Chondrocyte (in vitro differentiated cells): ENCODE data around the gene FBXL14. TPM values are rescaled to one million over a fixed set of nuclear protein-coding genes. Genes with fewer than 3 reads are reported as not detected.
A peak's percentile ranks its signal among the peaks of the same experiment; 100 is the strongest.

Source experiments
- DNase-seq: peaks from one replicate; pipeline ENCODE4 v3.0.0; 2021; ENCODE audit warnings: mixed read lengths, low spot score
- H3K27ac Mint-ChIP-seq: one replicate; pipeline ENCODE4 v1.8.0; 2021; ENCODE audit warnings: mild to moderate bottlenecking, moderate library complexity, mixed read lengths; ENCODE audit not compliant: unreplicated experiment
- H3K27me3 Mint-ChIP-seq: 2 replicates; pipeline ENCODE4 v1.8.0; 2021; ENCODE audit warnings: low read depth, mixed read lengths
- H3K36me3 Mint-ChIP-seq: 2 replicates; pipeline ENCODE4 v1.8.0; 2021; ENCODE audit warnings: low read depth, mixed read lengths
- H3K4me1 Mint-ChIP-seq: 2 replicates; pipeline ENCODE4 v1.8.0; 2021; ENCODE audit warnings: low read depth, mild to moderate bottlenecking, mixed read lengths
- H3K4me3 Mint-ChIP-seq: one replicate; pipeline ENCODE4 v1.8.0; 2021; ENCODE audit warnings: mild to moderate bottlenecking, moderate library complexity, mixed read lengths; ENCODE audit not compliant: unreplicated experiment
- H3K9me3 Mint-ChIP-seq: 2 replicates; pipeline ENCODE4 v1.8.0; 2021; ENCODE audit warnings: low read depth, mixed read lengths
- CTCF ChIP-seq: fragments of 200-600 bp; sonication (generic); IDR thresholded peaks from 2 replicates; pipeline ENCODE4 v1.5.0; 2021; ENCODE audit warnings: antibody characterized with exemption, mild to moderate bottlenecking, moderate library complexity
- total RNA-seq: library from RNA; stranded (reverse); gene quantifications from 3 replicates; pipeline ENCODE4 v1.2.1, GENCODE V29; 2021

Gene FBXL14
- total RNA-seq, 1 donor from 2014 or later = 6.3 TPM

- H3K4me1 Mint-ChIP-seq = peaks cover 6% of the 10 kb centered on the region
- no peak overlapping the region for H3K27ac Mint-ChIP-seq
- H3K27me3 Mint-ChIP-seq = no peaks in the 10 kb centered on the region
- H3K9me3 Mint-ChIP-seq = no peaks in the 10 kb centered on the region
- H3K4me3 Mint-ChIP-seq = no peak overlapping the region
- no peak for DNase-seq
- no peak for TF ChIP-seq CTCF
- peaks cover 9% of the 10 kb centered on the region for H3K36me3 Mint-ChIP-seq
Measured at GRCh38 chr12:1640328-1641234, 46.2 kb upstream of the FBXL14 start.

GRCh38 chr12:1639538-1639937 lies 45.2 kb upstream of the FBXL14 start:
- TF ChIP-seq CTCF = no peak
- DNase-seq = peak; percentile 87
- Mint-ChIP-seq H3K27ac (no peak overlapping the region), H3K36me3 (peaks cover 7% of the 10 kb centered on the region), H3K27me3 (no peaks in the 10 kb centered on the region), H3K4me1 (peaks cover 4% of the 10 kb centered on the region), H3K9me3 (no peaks in the 10 kb centered on the region), H3K4me3 (no peak overlapping the region)

- TF ChIP-seq CTCF = no peak
- no peak for DNase-seq
- peaks cover 7% of the 10 kb centered on the region for H3K36me3 Mint-ChIP-seq
Measured at GRCh38 chr12:1638203-1638602, 43.8 kb upstream of the FBXL14 start.

GRCh38 chr12:1635301-1636095 lies 41.1 kb upstream of the FBXL14 start:
- H3K27me3 Mint-ChIP-seq = no peaks in the 10 kb centered on the region
- no peak for DNase-seq
- no peak for TF ChIP-seq CTCF
- no peaks in the 10 kb centered on the region for H3K9me3 Mint-ChIP-seq
- no peak overlapping the region for H3K4me3 Mint-ChIP-seq
- peaks cover 19% of the 10 kb centered on the region for H3K4me1 Mint-ChIP-seq
- no peak overlapping the region for H3K27ac Mint-ChIP-seq
- H3K36me3 Mint-ChIP-seq = peaks cover 4% of the 10 kb centered on the region

More at GRCh38 chr12:1638203-1638602, 43.8 kb upstream of the FBXL14 start:
- no peak overlapping the region for H3K27ac Mint-ChIP-seq
- H3K4me1 Mint-ChIP-seq = peaks cover 6% of the 10 kb centered on the region
- no peak overlapping the region for H3K4me3 Mint-ChIP-seq
- no peaks in the 10 kb centered on the region for H3K27me3 Mint-ChIP-seq
- H3K9me3 Mint-ChIP-seq = no peaks in the 10 kb centered on the region

GRCh38 chr12:1634590-1635191 lies 40.3 kb upstream of the FBXL14 start:
- no peak overlapping the region for H3K27ac Mint-ChIP-seq
- no peak overlapping the region for H3K4me3 Mint-ChIP-seq
- H3K27me3 Mint-ChIP-seq = no peaks in the 10 kb centered on the region
- H3K4me1 Mint-ChIP-seq = peaks cover 25% of the 10 kb centered on the region
- no peaks in the 10 kb centered on the region for H3K9me3 Mint-ChIP-seq
- H3K36me3 Mint-ChIP-seq = peaks cover 4% of the 10 kb centered on the region
- no peak for DNase-seq
- TF ChIP-seq CTCF = peak; percentile 87
